OCI-LY3 (cell line): ENCODE measurements around the gene EML3.

Source experiments
- CTCF ChIP-seq: fragments of 200-600, 300-600 bp; sonication (generic); IDR thresholded peaks from 2 replicates; pipeline ENCODE4 v1.5.1; 2014; ENCODE audit warnings: antibody characterized with exemption, low read length, low read depth
- EZH2phosphoT487 ChIP-seq: fragments of 200-600 bp; shearing (Covaris generic); IDR thresholded peaks from 2 replicates; pipeline ENCODE4 v1.6.1; 2018; ENCODE audit warnings: antibody characterized with exemption, mixed run types, low read depth

GRCh38 chr11:62645946-62646824, 33.6 kb upstream of the EML3 start, which contains the start of gene GANAB:
- TF ChIP-seq CTCF: no peak
- TF ChIP-seq EZH2phosphoT487: no peak
